Right atrium auricular region (tissue), 2 donors: ENCODE data around the gene GSTM3. TPM values are rescaled to one million over a fixed set of nuclear protein-coding genes. Genes with fewer than 3 reads are reported as not detected.

Experiments used
- DNase-seq: peaks from one replicate; pipeline ENCODE4 v3.0.0-alpha.2; 2019; ENCODE audit warnings: low spot score
- H3K27ac ChIP-seq, 2 donors: fragments of 200-600 bp; sonication (generic); 1 replicate in 1 of 2; 2 replicates in 1 of 2; pipeline ENCODE4 v1.5.1; 2016 to 2019
- H3K27me3 ChIP-seq, 2 donors: fragments of 200-600 bp; sonication (generic); one replicate each; pipeline versions ENCODE4 v1.5.1 to v1.6.0; 2017 to 2019
- H3K36me3 ChIP-seq: fragments of 200-600 bp; sonication (generic); one replicate; pipeline ENCODE4 v1.5.1; 2016
- H3K4me1 ChIP-seq, 2 donors: fragments of 200-600 bp; sonication (generic); one replicate each; pipeline versions ENCODE4 v1.5.1 to v1.6.0; 2017 to 2019
- H3K4me3 ChIP-seq, 2 donors: fragments of 200-600 bp; sonication (generic); 1 replicate in 1 of 2; 2 replicates in 1 of 2; pipeline ENCODE4 v1.5.1; 2017 to 2019; ENCODE audit warnings: mild to moderate bottlenecking in 1 of 2, moderate library complexity in 1 of 2
- H3K9me3 ChIP-seq, 2 donors: fragments of 200-600 bp; sonication (generic); one replicate each; pipeline ENCODE4 v1.5.1; 2019
- total RNA-seq, 2 donors: library from RNA; depleted of rRNA; stranded (reverse); fragments of >200 nt; gene quantifications; one replicate each; pipeline ENCODE4 v1.1.0, GENCODE V29; 2016
- TF ChIP-seq, protein P1 (sequence below), 2 donors: fragments of 200-600 bp; sonication (generic); IDR thresholded peaks; one replicate each; pipeline ENCODE4 v1.5.1; 2019; ENCODE audit warnings: antibody characterized with exemption in 2 of 2

GSTM3 gene
- total RNA-seq, 2 donors from 2014 or later = 121 to 197 TPM

DNA sequence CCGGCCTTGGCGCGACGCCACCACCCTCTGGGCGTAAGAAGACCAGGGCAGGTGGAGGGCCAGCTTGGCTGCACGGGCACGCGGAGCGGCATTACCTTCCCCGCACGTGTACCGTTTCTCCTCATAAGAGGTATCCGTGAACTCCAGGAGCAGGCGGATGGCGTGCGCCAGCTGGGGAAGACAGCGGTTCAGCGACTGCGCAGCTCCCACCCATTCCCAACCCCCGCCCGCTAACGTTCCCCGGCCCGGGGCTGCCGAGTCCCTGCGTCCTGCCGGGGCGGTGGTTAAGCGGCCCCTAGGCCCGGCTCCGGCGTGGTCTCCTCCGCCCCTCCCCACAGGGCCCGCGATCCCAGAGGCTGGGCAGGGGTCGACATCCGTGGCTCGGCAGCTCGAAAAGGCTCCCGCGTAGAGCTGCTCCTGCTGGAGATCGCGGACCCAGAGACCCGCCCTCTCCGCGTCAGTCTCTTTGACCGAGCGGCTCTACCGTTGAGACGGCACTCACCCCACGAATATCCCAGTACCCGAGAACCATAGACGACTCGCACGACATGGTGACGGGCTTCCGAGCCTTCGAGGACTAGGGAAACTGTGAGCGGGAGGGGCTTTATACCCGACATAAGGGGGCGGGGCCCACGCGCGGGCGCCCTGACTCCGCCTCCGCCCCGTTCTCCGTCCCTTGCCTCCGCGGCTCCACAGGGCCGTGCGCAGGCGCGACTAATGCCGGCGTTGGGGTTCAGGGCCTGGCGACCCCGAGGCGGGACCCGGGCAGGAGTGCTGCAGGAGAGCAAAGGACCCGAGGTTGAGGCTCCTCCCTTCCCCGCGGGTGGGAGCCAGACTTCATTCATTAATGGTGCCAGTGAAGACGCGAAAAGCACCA, 862 bp downstream of the GSTM3 start:
- Histone ChIP-seq H3K27ac (peak overlapping the region; percentile 76 to 88), H3K36me3 (peaks cover 16% of the 10 kb centered on the region), H3K4me1 (peaks cover 0 to 7% of the 10 kb centered on the region in 2 donors), H3K9me3 (no peaks in the 10 kb centered on the region), H3K4me3 (peak overlapping the region; percentile 67 to 88), H3K27me3 (no peaks in the 10 kb centered on the region)
- TF ChIP-seq, protein P1, sequence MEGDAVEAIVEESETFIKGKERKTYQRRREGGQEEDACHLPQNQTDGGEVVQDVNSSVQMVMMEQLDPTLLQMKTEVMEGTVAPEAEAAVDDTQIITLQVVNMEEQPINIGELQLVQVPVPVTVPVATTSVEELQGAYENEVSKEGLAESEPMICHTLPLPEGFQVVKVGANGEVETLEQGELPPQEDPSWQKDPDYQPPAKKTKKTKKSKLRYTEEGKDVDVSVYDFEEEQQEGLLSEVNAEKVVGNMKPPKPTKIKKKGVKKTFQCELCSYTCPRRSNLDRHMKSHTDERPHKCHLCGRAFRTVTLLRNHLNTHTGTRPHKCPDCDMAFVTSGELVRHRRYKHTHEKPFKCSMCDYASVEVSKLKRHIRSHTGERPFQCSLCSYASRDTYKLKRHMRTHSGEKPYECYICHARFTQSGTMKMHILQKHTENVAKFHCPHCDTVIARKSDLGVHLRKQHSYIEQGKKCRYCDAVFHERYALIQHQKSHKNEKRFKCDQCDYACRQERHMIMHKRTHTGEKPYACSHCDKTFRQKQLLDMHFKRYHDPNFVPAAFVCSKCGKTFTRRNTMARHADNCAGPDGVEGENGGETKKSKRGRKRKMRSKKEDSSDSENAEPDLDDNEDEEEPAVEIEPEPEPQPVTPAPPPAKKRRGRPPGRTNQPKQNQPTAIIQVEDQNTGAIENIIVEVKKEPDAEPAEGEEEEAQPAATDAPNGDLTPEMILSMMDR (IDR thresholded peaks at IDR 0.05) = no peak
- DNase-seq = peak; percentile 83

DNA sequence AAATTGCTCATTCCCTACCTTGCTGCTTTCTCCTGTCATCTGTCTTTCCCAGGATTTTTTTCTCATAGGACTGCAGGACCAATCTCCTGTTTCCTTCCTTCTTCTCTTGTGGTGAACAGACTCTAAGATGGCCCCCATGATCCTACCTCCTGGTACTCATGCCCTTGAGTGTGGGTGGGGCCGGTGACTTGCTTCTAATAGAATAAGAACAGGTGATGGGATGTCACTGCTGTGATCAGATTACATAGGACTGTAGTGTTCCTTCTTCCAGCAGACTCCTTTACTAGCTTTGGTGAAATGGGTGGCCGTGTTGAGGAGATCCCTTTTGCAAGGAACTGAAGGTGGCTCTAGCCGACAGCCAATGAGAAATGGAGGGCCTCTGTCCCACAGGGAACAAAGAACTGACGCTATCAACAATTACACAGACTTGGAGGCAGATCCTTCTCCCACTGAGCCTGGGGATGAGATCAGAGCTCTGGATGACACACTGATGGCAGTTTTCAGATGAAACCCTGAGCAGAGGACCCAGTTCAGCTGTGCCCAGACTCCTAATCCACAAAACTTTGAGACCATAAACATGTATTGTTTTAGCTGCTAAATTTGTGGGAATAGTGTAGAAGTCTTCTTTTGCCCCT, 7.5 kb downstream of the GSTM3 start:
- H3K4me3 ChIP-seq = no peak overlapping the region
- no peak for DNase-seq
- H3K9me3 ChIP-seq = no peaks in the 10 kb centered on the region
- H3K36me3 ChIP-seq = peaks cover 16% of the 10 kb centered on the region
- no peaks in the 10 kb centered on the region for H3K4me1 ChIP-seq
- TF ChIP-seq, protein P1 (IDR thresholded peaks at IDR 0.05) = no peak
- no peak overlapping the region for H3K27ac ChIP-seq
- H3K27me3 ChIP-seq = no peaks in the 10 kb centered on the region

DNA sequence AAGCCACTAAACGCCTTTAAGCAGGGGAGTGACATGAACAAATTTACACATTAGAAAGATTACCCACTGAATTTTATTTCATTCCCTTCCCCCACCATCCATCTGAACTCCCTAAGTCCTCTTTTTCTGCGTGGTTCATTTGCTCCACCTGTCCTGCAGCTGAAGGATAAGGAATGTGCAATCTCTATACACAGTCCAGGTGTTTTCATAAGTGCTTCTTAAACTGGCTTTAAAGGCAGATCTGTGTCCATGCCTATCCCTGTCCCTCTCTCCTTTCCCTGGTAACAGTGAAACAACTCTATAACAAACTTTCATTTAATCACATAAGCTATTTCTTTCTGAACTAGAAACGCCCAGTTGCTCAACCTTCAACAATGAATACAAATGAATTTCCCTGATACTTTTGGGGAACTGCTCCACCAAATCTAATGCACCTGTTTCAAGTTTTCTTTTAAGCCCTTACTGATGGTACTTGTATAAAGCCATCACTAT, 8.4 kb downstream of the GSTM3 start:
- Histone ChIP-seq H3K9me3 (no peaks in the 10 kb centered on the region), H3K27ac (no peak overlapping the region), H3K36me3 (peaks cover 8% of the 10 kb centered on the region), H3K27me3 (no peaks in the 10 kb centered on the region), H3K4me3 (no peak overlapping the region), H3K4me1 (no peaks in the 10 kb centered on the region)
- TF ChIP-seq, protein P1 (IDR thresholded peaks at IDR 0.05) = no peak
- no peak for DNase-seq

DNA sequence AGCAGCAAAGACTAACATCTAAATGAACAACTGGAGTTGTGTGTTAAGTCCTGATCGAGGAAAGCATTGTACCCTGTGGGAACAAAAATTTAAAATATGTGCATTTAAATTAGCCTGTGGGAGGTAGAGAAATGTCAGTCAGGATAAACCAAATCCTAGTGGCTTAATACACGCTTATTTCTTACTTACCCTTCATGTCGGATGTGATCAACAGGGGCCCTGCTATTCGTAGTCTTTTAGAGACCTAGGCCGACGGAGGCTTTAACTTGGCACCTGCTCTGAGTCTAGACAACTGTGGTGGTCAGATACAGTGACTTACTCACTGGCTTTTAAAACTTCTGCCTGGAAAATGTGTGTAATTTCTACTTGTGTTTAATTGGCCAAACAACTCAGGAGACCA, 10.2 kb downstream of the GSTM3 start:
- Histone ChIP-seq H3K36me3 (no peaks in the 10 kb centered on the region), H3K27me3 (no peaks in the 10 kb centered on the region), H3K9me3 (no peaks in the 10 kb centered on the region), H3K4me1 (no peaks in the 10 kb centered on the region), H3K4me3 (no peak overlapping the region), H3K27ac (no peak overlapping the region)
- DNase-seq = no peak
- TF ChIP-seq, protein P1 (IDR thresholded peaks at IDR 0.05) = no peak

DNA sequence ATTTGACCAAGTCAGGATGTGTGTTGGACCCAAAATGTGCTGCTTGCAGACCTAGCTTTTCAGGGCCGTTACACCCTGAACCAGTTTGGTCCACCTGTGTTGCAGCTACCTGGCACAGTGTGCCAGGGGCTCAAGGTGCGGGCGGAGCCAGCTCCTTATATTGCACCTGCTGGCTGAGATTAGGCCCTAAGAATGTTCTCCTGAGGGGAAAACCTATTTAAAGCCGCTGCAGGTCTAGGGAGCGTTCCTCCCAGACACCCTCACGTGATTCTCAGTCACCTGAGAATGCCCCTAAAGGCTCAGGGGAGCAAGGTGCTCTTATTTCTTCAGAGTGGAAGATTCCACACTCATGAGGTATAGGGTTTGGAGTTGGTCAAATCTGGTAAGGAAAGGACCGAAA, 12.0 kb downstream of the GSTM3 start:
- Histone ChIP-seq H3K36me3 (no peaks in the 10 kb centered on the region), H3K9me3 (no peaks in the 10 kb centered on the region), H3K4me3 (no peak overlapping the region), H3K4me1 (no peaks in the 10 kb centered on the region), H3K27me3 (no peaks in the 10 kb centered on the region), H3K27ac (no peak overlapping the region)
- TF ChIP-seq, protein P1 (IDR thresholded peaks at IDR 0.05) = no peak
- DNase-seq = no peak
